ENCODE results near the gene FDX2. TPM values are rescaled to one million over a fixed set of nuclear protein-coding genes. Genes with fewer than 3 reads are reported as not detected.
A peak's percentile ranks its signal among the peaks of the same experiment; 100 is the strongest.

Gene FDX2
- total RNA-seq, 1 donor from 2014 or later: 7.4 TPM

DNA sequence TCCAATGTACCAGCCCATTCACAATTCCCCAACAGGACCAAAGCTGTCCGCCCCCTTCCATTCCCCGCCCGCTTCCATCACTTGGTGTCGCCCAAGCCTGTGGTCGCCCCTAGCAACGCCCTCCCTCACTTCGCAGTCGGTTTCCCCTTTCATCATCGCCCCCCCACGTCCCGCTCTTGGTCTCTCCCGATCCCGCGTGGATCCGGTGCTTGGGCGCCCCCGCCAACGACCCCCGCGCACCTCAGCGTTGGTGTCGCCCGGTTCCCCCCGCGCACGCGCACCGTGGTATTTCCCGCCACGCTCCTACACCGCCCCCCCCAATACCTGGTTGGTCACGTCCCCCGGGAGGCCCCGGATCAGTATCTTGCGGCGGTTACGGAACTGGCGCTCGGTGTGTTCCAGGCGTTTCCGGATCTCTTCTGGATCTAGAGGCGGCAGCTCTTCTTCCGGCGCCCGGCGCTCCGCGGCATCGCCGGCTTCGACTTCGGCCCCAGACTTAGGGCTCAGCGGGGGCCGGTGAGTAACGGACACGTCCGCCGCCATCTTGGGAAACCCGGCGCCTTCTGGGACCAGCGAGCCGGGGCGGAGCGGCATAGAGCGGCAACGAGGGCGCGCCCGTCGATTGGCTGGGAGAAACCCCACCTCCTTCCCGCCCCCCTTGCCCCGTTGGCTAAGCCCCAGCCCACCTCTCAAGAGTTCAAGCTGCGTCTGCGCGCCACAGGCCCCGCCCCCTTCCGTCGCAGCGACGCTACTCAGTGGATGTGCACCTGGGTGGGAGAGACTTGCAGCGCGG lies 17.3 kb upstream of the FDX2 start, which contains the start of gene RAVER1:
Gene RAVER1 (minus strand): TSS at position 565 of the 793 bp plus-strand sequence. CDS start 22 bp downstream, at position 543.
- Histone ChIP-seq H3K4me2 (peak within 1 kb of the TSS; percentile 90), H3K79me2 (ENCODE audit: low read depth) (peaks cover 38% of the 10 kb centered on the region), H3K9ac (peak within 1 kb of the TSS; percentile 81), H3F3A (ENCODE audit: low read depth) (peaks cover 10% of the 10 kb centered on the region), H3K27ac (peak within 1 kb of the TSS; percentile 88), H2AFZ (replicated peaks) (peak within 1 kb of the TSS; percentile 79), H3K36me3 (no peaks in the 10 kb centered on the region), H3K9me3 (ENCODE audit: low read depth) (no peaks in the 10 kb centered on the region), H4K20me1 (ENCODE audit: low read depth) (peaks cover 52% of the 10 kb centered on the region), H3K4me3 (peak within 1 kb of the TSS; percentile 71), H3K4me1 (peaks cover 16% of the 10 kb centered on the region), H3K27me3 (peaks cover 7% of the 10 kb centered on the region)
- Mint-ChIP-seq H3K4me3 (peak within 1 kb of the TSS; percentile 98), H3K27ac (peak within 1 kb of the TSS; percentile 97), H3K27me3 (ENCODE audit: insufficient read depth, low read depth) (peaks cover 7% of the 10 kb centered on the region), H3K9me3 (no peaks in the 10 kb centered on the region), H3K36me3 (peaks cover 4% of the 10 kb centered on the region), H3K4me1 (peaks cover 22% of the 10 kb centered on the region)
- peak; percentile 99 for DNase-seq (ENCODE audit: low spot score)
- TF ChIP-seq EZH2 (IDR thresholded peaks at IDR 0.05) (no peak), EZH2phosphoT487 (IDR thresholded peaks at IDR 0.05) (no peak)
- TF ChIP-seq, protein P1, sequence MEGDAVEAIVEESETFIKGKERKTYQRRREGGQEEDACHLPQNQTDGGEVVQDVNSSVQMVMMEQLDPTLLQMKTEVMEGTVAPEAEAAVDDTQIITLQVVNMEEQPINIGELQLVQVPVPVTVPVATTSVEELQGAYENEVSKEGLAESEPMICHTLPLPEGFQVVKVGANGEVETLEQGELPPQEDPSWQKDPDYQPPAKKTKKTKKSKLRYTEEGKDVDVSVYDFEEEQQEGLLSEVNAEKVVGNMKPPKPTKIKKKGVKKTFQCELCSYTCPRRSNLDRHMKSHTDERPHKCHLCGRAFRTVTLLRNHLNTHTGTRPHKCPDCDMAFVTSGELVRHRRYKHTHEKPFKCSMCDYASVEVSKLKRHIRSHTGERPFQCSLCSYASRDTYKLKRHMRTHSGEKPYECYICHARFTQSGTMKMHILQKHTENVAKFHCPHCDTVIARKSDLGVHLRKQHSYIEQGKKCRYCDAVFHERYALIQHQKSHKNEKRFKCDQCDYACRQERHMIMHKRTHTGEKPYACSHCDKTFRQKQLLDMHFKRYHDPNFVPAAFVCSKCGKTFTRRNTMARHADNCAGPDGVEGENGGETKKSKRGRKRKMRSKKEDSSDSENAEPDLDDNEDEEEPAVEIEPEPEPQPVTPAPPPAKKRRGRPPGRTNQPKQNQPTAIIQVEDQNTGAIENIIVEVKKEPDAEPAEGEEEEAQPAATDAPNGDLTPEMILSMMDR (IDR thresholded peaks at IDR 0.05): no peak

DNA sequence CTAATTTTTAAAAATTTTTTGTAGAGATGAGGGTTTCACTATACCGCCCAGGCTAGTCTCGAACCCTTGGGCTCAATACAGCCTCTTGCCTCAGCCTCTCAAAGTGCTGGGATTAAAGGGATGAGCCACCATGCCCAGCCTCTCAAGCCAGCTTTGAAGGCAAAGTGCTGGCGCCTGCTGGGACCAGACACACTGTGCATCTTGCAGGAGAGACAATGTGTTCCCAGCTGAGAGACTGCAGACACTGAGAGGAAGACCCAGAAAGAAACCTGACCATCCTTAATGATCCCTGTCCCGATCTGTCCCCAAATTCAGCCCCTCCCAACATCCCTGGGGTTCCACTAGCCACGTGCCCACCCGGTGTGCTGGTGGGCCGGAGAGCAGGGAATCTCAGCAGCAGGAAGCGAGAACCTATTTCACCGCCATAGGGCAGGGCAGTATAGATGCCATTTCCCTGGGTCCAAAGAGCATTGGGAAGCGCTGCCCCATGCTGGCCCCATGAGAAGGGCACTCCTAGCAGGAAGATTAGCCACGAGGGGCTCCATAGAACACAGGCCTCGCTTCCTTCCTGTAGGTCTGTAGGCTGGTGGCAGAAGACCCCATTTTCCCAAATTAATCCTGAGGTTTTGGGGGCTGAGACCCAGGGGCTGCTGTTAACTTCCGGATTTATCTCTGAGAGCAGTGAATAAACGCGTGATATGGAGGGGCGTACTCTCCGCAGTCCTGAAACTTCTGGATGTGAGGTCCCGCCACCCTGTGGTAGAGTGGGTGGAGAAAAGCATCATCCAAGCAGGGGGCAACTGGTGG lies 16.5 kb upstream of the FDX2 start:
- Mint-ChIP-seq H3K27ac (peak overlapping the region; percentile 97), H3K4me3 (peak overlapping the region; percentile 98), H3K4me1 (peaks cover 22% of the 10 kb centered on the region), H3K27me3 (ENCODE audit: insufficient read depth, low read depth) (peaks cover 7% of the 10 kb centered on the region), H3K9me3 (no peaks in the 10 kb centered on the region), H3K36me3 (peaks cover 4% of the 10 kb centered on the region)
- TF ChIP-seq, protein P1 (IDR thresholded peaks at IDR 0.05): no peak
- no peak for TF ChIP-seq EZH2 (IDR thresholded peaks at IDR 0.05)
- TF ChIP-seq EZH2phosphoT487 (IDR thresholded peaks at IDR 0.05): no peak
- Histone ChIP-seq H3K27me3 (peaks cover 7% of the 10 kb centered on the region), H3K36me3 (no peaks in the 10 kb centered on the region), H3K27ac (no peak overlapping the region), H3K4me2 (peak overlapping the region; percentile 90), H2AFZ (replicated peaks) (no peak overlapping the region), H4K20me1 (ENCODE audit: low read depth) (peaks cover 60% of the 10 kb centered on the region), H3K9ac (peak overlapping the region; percentile 81), H3K4me3 (peak overlapping the region; percentile 71), H3K9me3 (ENCODE audit: low read depth) (no peaks in the 10 kb centered on the region), H3K79me2 (ENCODE audit: low read depth) (peaks cover 41% of the 10 kb centered on the region), H3K4me1 (peaks cover 16% of the 10 kb centered on the region), H3F3A (ENCODE audit: low read depth) (peaks cover 10% of the 10 kb centered on the region)
- DNase-seq (ENCODE audit: low spot score): no peak

DNA sequence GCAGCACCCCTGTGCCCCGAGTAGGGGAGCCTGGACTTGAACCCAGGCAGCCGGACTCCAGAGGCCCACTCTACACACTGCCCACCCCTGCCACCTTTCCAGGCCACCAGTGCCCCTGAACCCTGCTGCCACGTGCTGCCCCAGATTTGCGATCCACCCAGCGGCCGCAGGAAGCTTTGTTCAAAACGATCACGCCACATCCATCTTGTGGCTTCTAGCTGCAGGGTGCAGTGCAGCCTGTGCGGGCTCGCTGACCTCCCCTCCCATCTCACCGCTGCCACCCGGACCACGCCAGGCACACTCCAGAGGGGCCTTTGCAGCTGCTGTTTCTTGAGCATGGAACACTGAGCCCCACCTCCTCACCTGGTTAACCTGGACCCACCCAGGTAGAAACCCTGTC lies 13.7 kb upstream of the FDX2 start:
- Histone ChIP-seq H3K79me2 (ENCODE audit: low read depth) (peaks cover 41% of the 10 kb centered on the region), H4K20me1 (ENCODE audit: low read depth) (peaks cover 61% of the 10 kb centered on the region), H3K4me3 (no peak overlapping the region), H3K9me3 (ENCODE audit: low read depth) (no peaks in the 10 kb centered on the region), H3F3A (ENCODE audit: low read depth) (peaks cover 9% of the 10 kb centered on the region), H3K27ac (no peak overlapping the region), H2AFZ (replicated peaks) (no peak overlapping the region), H3K4me1 (peaks cover 15% of the 10 kb centered on the region), H3K9ac (no peak overlapping the region), H3K27me3 (peaks cover 6% of the 10 kb centered on the region), H3K4me2 (no peak overlapping the region), H3K36me3 (peaks cover 9% of the 10 kb centered on the region)
- Mint-ChIP-seq H3K27ac (no peak overlapping the region), H3K4me1 (peaks cover 18% of the 10 kb centered on the region), H3K9me3 (no peaks in the 10 kb centered on the region), H3K27me3 (ENCODE audit: insufficient read depth, low read depth) (peaks cover 6% of the 10 kb centered on the region), H3K4me3 (no peak overlapping the region), H3K36me3 (peaks cover 4% of the 10 kb centered on the region)
- DNase-seq (ENCODE audit: low spot score): no peak
- no peak for TF ChIP-seq EZH2 (IDR thresholded peaks at IDR 0.05)
- TF ChIP-seq EZH2phosphoT487 (IDR thresholded peaks at IDR 0.05): no peak
- TF ChIP-seq, protein P1 (IDR thresholded peaks at IDR 0.05): no peak
